Astrocyte (in vitro differentiated cells and primary cell): Measurements from ENCODE around the gene FRMD3. TPM values are rescaled to one million over a fixed set of nuclear protein-coding genes. Genes with fewer than 3 reads are reported as not detected.

Source experiments
- DNase-seq: peaks from one replicate; pipeline ENCODE4 v3.0.0-alpha.2; 2010; ENCODE audit warnings: low read depth
- FAIRE-seq: peaks from 2 replicates; lab custom pipeline; 2011; peaks lifted over from hg19 to GRCh38; lab: Jason Lieb, UNC
- H2AFZ ChIP-seq: 2 replicates; pipeline ENCODE4 v1.6.0; 2012; ENCODE audit warnings: low read depth, low read length, inconsistent platforms
- H3K27ac ChIP-seq: 2 replicates; pipeline ENCODE4 v1.5.1; 2011; ENCODE audit warnings: low read depth, low read length, inconsistent platforms
- H3K27me3 ChIP-seq: 2 replicates; pipeline ENCODE4 v1.6.0; 2011; ENCODE audit warnings: low read length, inconsistent platforms; ENCODE audit not compliant: insufficient read depth
- H3K36me3 ChIP-seq: 2 replicates; pipeline ENCODE4 v1.5.1; 2011; ENCODE audit warnings: low read length, inconsistent platforms; ENCODE audit not compliant: insufficient read depth
- H3K4me1 ChIP-seq: 2 replicates; pipeline ENCODE4 v1.5.1; 2011; ENCODE audit warnings: low read length, inconsistent platforms; ENCODE audit not compliant: insufficient read depth
- H3K4me2 ChIP-seq: 2 replicates; pipeline ENCODE4 v1.6.0; 2012; ENCODE audit warnings: low read length, inconsistent platforms
- H3K4me3 ChIP-seq: 2 replicates; pipeline ENCODE4 v1.5.1; 2011; ENCODE audit warnings: low read depth, mild to moderate bottlenecking, low read length, inconsistent platforms; ENCODE audit not compliant: insufficient read depth
- H3K79me2 ChIP-seq: 2 replicates; pipeline ENCODE4 v1.6.0; 2012; ENCODE audit warnings: mild to moderate bottlenecking, low read length, inconsistent platforms; ENCODE audit not compliant: insufficient read depth
- H3K9ac ChIP-seq: 2 replicates; pipeline ENCODE4 v1.6.0; 2012; ENCODE audit warnings: mild to moderate bottlenecking, low read length, inconsistent platforms
- H3K9me3 ChIP-seq: 2 replicates; pipeline ENCODE4 v1.5.1; 2012; ENCODE audit warnings: low read depth, mild to moderate bottlenecking, low read length, inconsistent platforms; ENCODE audit not compliant: insufficient read depth
- H4K20me1 ChIP-seq: 2 replicates; pipeline ENCODE4 v1.6.0; 2012; ENCODE audit warnings: low read length, inconsistent platforms; ENCODE audit not compliant: insufficient read depth
- H3K27ac Mint-ChIP-seq: one replicate; pipeline ENCODE4 v1.8.0; 2021; ENCODE audit warnings: mild to moderate bottlenecking, mixed read lengths; ENCODE audit not compliant: unreplicated experiment
- H3K27me3 Mint-ChIP-seq: one replicate; pipeline ENCODE4 v1.8.0; 2021; ENCODE audit warnings: low read depth, mixed read lengths; ENCODE audit not compliant: unreplicated experiment
- H3K36me3 Mint-ChIP-seq: one replicate; pipeline ENCODE4 v1.8.0; 2021; ENCODE audit warnings: low read depth, mixed read lengths; ENCODE audit not compliant: unreplicated experiment
- H3K4me1 Mint-ChIP-seq: one replicate; pipeline ENCODE4 v1.8.0; 2021; ENCODE audit warnings: low read depth, mixed read lengths; ENCODE audit not compliant: unreplicated experiment
- H3K4me3 Mint-ChIP-seq: one replicate; pipeline ENCODE4 v1.8.0; 2021; ENCODE audit warnings: mild to moderate bottlenecking, moderate library complexity, mixed read lengths; ENCODE audit not compliant: unreplicated experiment
- H3K9me3 Mint-ChIP-seq: one replicate; pipeline ENCODE4 v1.8.0; 2021; ENCODE audit warnings: mild to moderate bottlenecking, mixed read lengths; ENCODE audit not compliant: unreplicated experiment
- CTCF ChIP-seq: IDR thresholded peaks from 2 replicates; pipeline ENCODE4 v1.5.1; 2011; ENCODE audit warnings: low read depth, mild to moderate bottlenecking, inconsistent platforms, low read length, moderate library complexity; ENCODE audit not compliant: insufficient read depth
- EZH2 ChIP-seq: IDR thresholded peaks from 2 replicates; pipeline ENCODE4 v1.6.1; 2012; ENCODE audit warnings: mild to moderate bottlenecking, low read length, inconsistent platforms; ENCODE audit not compliant: insufficient read depth
- total RNA-seq: library from RNA; stranded (reverse); gene quantifications from 2 replicates; pipeline ENCODE4 v1.2.1, GENCODE V29; 2021

Gene FRMD3
- total RNA-seq, 1 donor from 2014 or later = 0.39 TPM

- no peak overlapping the region for H3K4me3 Mint-ChIP-seq
- H3K9me3 Mint-ChIP-seq = peaks cover 10% of the 10 kb centered on the region
- Histone ChIP-seq H3K4me3 (no peak overlapping the region), H2AFZ (no peak overlapping the region), H3K9me3 (no peaks in the 10 kb centered on the region), H3K4me2 (no peak overlapping the region), H3K36me3 (no peaks in the 10 kb centered on the region), H3K27me3 (no peaks in the 10 kb centered on the region), H4K20me1 (no peaks in the 10 kb centered on the region), H3K9ac (no peak overlapping the region), H3K27ac (no peak overlapping the region), H3K79me2 (no peaks in the 10 kb centered on the region), H3K4me1 (no peaks in the 10 kb centered on the region)
- no peak for FAIRE-seq
- H3K36me3 Mint-ChIP-seq = peaks cover 3% of the 10 kb centered on the region
- H3K4me1 Mint-ChIP-seq = no peaks in the 10 kb centered on the region
- no peaks in the 10 kb centered on the region for H3K27me3 Mint-ChIP-seq
- no peak overlapping the region for H3K27ac Mint-ChIP-seq
- no peak for DNase-seq
- no peak for TF ChIP-seq CTCF
- TF ChIP-seq EZH2 = no peak
Measured at GRCh38 chr9:83557317-83557716, 19.1 kb upstream of the FRMD3 start.

- H3K4me1 ChIP-seq = no peaks in the 10 kb centered on the region
- H4K20me1 ChIP-seq = no peaks in the 10 kb centered on the region
- H3K79me2 ChIP-seq = no peaks in the 10 kb centered on the region
- peaks cover 3% of the 10 kb centered on the region for H3K36me3 Mint-ChIP-seq
- H3K4me3 ChIP-seq = no peak overlapping the region
- H3K9me3 ChIP-seq = no peaks in the 10 kb centered on the region
- H3K4me3 Mint-ChIP-seq = no peak overlapping the region
- H3K4me1 Mint-ChIP-seq = no peaks in the 10 kb centered on the region
- H3K4me2 ChIP-seq = no peak overlapping the region
- H2AFZ ChIP-seq = no peak overlapping the region
- H3K27me3 ChIP-seq = no peaks in the 10 kb centered on the region
- no peak for FAIRE-seq
- TF ChIP-seq CTCF (no peak), EZH2 (no peak)
- no peak overlapping the region for H3K9ac ChIP-seq
- H3K27ac Mint-ChIP-seq = no peak overlapping the region
- H3K27ac ChIP-seq = no peak overlapping the region
- peaks cover 13% of the 10 kb centered on the region for H3K9me3 Mint-ChIP-seq
- no peaks in the 10 kb centered on the region for H3K36me3 ChIP-seq
- peaks cover 4% of the 10 kb centered on the region for H3K27me3 Mint-ChIP-seq
- DNase-seq = no peak
Measured at GRCh38 chr9:83554278-83554677, 16.1 kb upstream of the FRMD3 start.

- Histone ChIP-seq H3K36me3 (no peaks in the 10 kb centered on the region), H3K27me3 (no peaks in the 10 kb centered on the region), H2AFZ (no peak overlapping the region), H3K9me3 (no peaks in the 10 kb centered on the region), H3K4me1 (no peaks in the 10 kb centered on the region), H3K4me3 (no peak overlapping the region), H4K20me1 (no peaks in the 10 kb centered on the region), H3K79me2 (no peaks in the 10 kb centered on the region), H3K9ac (no peak overlapping the region), H3K27ac (no peak overlapping the region), H3K4me2 (no peak overlapping the region)
- Mint-ChIP-seq H3K36me3 (peaks cover 1% of the 10 kb centered on the region), H3K4me3 (no peak overlapping the region), H3K27ac (no peak overlapping the region), H3K27me3 (peaks cover 27% of the 10 kb centered on the region), H3K9me3 (no peaks in the 10 kb centered on the region), H3K4me1 (no peaks in the 10 kb centered on the region)
- DNase-seq (peak; percentile 57), FAIRE-seq (peak; percentile 87)
- peak; percentile 75 for TF ChIP-seq CTCF
- no peak for TF ChIP-seq EZH2
Measured at GRCh38 chr9:83544002-83544698, 5.9 kb upstream of the FRMD3 start.
